HepG2 (cell line): ENCODE results near the gene PTPRU. TPM values are rescaled to one million over a fixed set of nuclear protein-coding genes. Genes with fewer than 3 reads are reported as not detected.

Experiments used
- MIER2 ChIP-seq: IDR thresholded peaks from 2 replicates; pipeline ENCODE4 v1.6.1; 2016; ENCODE audit warnings: missing biosample characterization, missing genetic modification reagents
- NR2F2 ChIP-seq: IDR thresholded peaks from 2 replicates; pipeline ENCODE4 v1.6.1; 2012; ENCODE audit warnings: low read depth, inconsistent platforms, borderline replicate concordance
- POGK ChIP-seq: sonication (generic); formaldehyde crosslinking; conservative IDR thresholded peaks from 2 replicates; pipeline ENCODE4 v1.8.0; 2022; ENCODE audit warnings: mild to moderate bottlenecking, moderate library complexity, missing genetic modification reagents
- SRF ChIP-seq: IDR thresholded peaks from 2 replicates; pipeline ENCODE4 v1.6.1; 2011; ENCODE audit warnings: mild to moderate bottlenecking, low read depth, low read length, moderate library complexity
- TCF12 ChIP-seq, 2 experiments: fragments of 450-650 bp in 1 of 2; sonication (generic) in 1 of 2; formaldehyde crosslinking in 1 of 2; IDR thresholded peaks; 2 replicates each; pipeline versions ENCODE4 v1.6.1 to v1.8.0; 2017 to 2022; ENCODE audit warnings: antibody characterized with exemption in 1 of 2, mild to moderate bottlenecking in 1 of 2, missing genetic modification reagents in 1 of 2, moderate library complexity in 1 of 2
- TCF7 ChIP-seq: sonication (generic); IDR thresholded peaks from 2 replicates; pipeline ENCODE4 v1.6.1; 2016; ENCODE audit warnings: antibody characterized with exemption, low read depth
- U2AF1 ChIP-seq: fragments of 200-400 bp; formaldehyde crosslinking; optimal IDR thresholded peaks from 2 replicates; pipeline ENCODE3; 2017; ENCODE audit warnings: mild to moderate bottlenecking, low read depth, low read length
- YY1 ChIP-seq: IDR thresholded peaks from 2 replicates; pipeline ENCODE4 v1.6.1; 2011; ENCODE audit warnings: low read length, low read depth, moderate library complexity, mild to moderate bottlenecking; ENCODE audit not compliant: insufficient read depth, insufficient replicate concordance
- ZBTB43 ChIP-seq: sonication (generic); formaldehyde crosslinking; conservative IDR thresholded peaks from 2 replicates; pipeline ENCODE4 v1.4.0; 2020; ENCODE audit warnings: missing genetic modification reagents
- ZNF382 ChIP-seq: sonication (generic); formaldehyde crosslinking; IDR thresholded peaks from 2 replicates; pipeline ENCODE4 v1.5.0; 2020; ENCODE audit warnings: missing genetic modification reagents, mild to moderate bottlenecking, borderline replicate concordance
- ZNF451 ChIP-seq: sonication (generic); formaldehyde crosslinking; IDR thresholded peaks from 2 replicates; pipeline ENCODE4 v1.5.0; 2020; ENCODE audit warnings: mild to moderate bottlenecking, missing genetic modification reagents
- ZNF564 ChIP-seq: sonication (generic); formaldehyde crosslinking; IDR thresholded peaks from 2 replicates; pipeline ENCODE4 v1.8.1; 2023; ENCODE audit warnings: mild to moderate bottlenecking, missing genetic modification reagents
- ZNF749 ChIP-seq: sonication (generic); formaldehyde crosslinking; IDR thresholded peaks from 2 replicates; pipeline ENCODE4 v1.8.0; 2022; ENCODE audit warnings: mild to moderate bottlenecking, missing genetic modification reagents, moderate library complexity, borderline replicate concordance
- ZNF891 ChIP-seq: sonication (generic); formaldehyde crosslinking; IDR thresholded peaks from 2 replicates; pipeline ENCODE4 v1.5.0; 2020; ENCODE audit warnings: mild to moderate bottlenecking, missing genetic modification reagents
- polyA plus RNA-seq, 8 experiments: library from polyadenylated mRNA; depleted of rRNA in 3 of 8; stranded (reverse) in 7 of 8; unstranded in 1 of 8; fragments of >200 nt; fragmentation: Illumina TruSeq in 4 of 8; extraction: Trizol in 4 of 8; gene quantifications; 2 replicates each; pipeline versions ENCODE4 v1.2.1 to v1.2.3, GENCODE V29; 2011 to 2016; ENCODE audit warnings: low read depth in 4 of 8, missing spikeins in 1 of 8, mixed read lengths in 1 of 8; ENCODE audit not compliant: insufficient read depth in 1 of 8
- total RNA-seq, 5 experiments: library from RNA; depleted of rRNA; stranded (reverse); fragments of >200 nt; fragmentation: Illumina TruSeq; extraction: Trizol; gene quantifications; 2 replicates each; pipeline ENCODE4 v1.2.3, GENCODE V29; 2016; ENCODE audit warnings: low read depth in 1 of 5
- TF ChIP-seq, protein P1 (sequence below): sonication (generic); formaldehyde crosslinking; IDR thresholded peaks from 2 replicates; pipeline ENCODE4 v1.4.0; 2020; ENCODE audit warnings: missing genetic modification reagents, borderline replicate concordance
- TF ChIP-seq, protein P2 (sequence below): sonication (generic); formaldehyde crosslinking; IDR thresholded peaks from 2 replicates; pipeline ENCODE4 v1.4.0; 2020; ENCODE audit warnings: missing genetic modification reagents, borderline replicate concordance

PTPRU gene
- total and polyA plus RNA-seq, 2 of the 13 experiments (the other 11 are each of a cell fraction or from before 2014, with no cell fraction given), result 21.6 to 22.3 TPM

- TF ChIP-seq TCF12 (IDR thresholded peaks at IDR 0.05) (no peak), TCF12 (CRISPR knock-in tag; IDR thresholded peaks at IDR 0.05) (no peak), YY1 (peak; percentile 11), NR2F2 (no peak), SRF (no peak), ZNF564 (peak; percentile 55; the same call in 1 of the 2 replicates), U2AF1 (no peak), ZNF749 (CRISPR knock-in tag) (0 out of 2 replicates have a peak, but pooled peaks have one; percentile 45), ZBTB43 (peak; percentile 87), ZNF451 (CRISPR knock-in tag) (peak; percentile 80; the same call in 1 of the 2 replicates), POGK (peak; percentile 56), MIER2 (no peak), ZNF891 (CRISPR knock-in tag) (peak; percentile 55; the same call in 1 of the 2 replicates), TCF7 (no peak), ZNF382 (CRISPR knock-in tag) (no peak)
- TF ChIP-seq, protein P1, sequence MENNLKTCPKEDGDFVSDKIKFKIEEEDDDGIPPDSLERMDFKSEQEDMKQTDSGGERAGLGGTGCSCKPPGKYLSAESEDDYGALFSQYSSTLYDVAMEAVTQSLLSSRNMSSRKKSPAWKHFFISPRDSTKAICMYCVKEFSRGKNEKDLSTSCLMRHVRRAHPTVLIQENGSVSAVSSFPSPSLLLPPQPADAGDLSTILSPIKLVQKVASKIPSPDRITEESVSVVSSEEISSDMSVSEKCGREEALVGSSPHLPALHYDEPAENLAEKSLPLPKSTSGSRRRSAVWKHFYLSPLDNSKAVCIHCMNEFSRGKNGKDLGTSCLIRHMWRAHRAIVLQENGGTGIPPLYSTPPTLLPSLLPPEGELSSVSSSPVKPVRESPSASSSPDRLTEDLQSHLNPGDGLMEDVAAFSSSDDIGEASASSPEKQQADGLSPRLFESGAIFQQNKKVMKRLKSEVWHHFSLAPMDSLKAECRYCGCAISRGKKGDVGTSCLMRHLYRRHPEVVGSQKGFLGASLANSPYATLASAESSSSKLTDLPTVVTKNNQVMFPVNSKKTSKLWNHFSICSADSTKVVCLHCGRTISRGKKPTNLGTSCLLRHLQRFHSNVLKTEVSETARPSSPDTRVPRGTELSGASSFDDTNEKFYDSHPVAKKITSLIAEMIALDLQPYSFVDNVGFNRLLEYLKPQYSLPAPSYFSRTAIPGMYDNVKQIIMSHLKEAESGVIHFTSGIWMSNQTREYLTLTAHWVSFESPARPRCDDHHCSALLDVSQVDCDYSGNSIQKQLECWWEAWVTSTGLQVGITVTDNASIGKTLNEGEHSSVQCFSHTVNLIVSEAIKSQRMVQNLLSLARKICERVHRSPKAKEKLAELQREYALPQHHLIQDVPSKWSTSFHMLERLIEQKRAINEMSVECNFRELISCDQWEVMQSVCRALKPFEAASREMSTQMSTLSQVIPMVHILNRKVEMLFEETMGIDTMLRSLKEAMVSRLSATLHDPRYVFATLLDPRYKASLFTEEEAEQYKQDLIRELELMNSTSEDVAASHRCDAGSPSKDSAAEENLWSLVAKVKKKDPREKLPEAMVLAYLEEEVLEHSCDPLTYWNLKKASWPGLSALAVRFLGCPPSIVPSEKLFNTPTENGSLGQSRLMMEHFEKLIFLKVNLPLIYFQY, result 0 out of 2 replicates have a peak, but pooled peaks have one; percentile 34
- TF ChIP-seq, protein P2, sequence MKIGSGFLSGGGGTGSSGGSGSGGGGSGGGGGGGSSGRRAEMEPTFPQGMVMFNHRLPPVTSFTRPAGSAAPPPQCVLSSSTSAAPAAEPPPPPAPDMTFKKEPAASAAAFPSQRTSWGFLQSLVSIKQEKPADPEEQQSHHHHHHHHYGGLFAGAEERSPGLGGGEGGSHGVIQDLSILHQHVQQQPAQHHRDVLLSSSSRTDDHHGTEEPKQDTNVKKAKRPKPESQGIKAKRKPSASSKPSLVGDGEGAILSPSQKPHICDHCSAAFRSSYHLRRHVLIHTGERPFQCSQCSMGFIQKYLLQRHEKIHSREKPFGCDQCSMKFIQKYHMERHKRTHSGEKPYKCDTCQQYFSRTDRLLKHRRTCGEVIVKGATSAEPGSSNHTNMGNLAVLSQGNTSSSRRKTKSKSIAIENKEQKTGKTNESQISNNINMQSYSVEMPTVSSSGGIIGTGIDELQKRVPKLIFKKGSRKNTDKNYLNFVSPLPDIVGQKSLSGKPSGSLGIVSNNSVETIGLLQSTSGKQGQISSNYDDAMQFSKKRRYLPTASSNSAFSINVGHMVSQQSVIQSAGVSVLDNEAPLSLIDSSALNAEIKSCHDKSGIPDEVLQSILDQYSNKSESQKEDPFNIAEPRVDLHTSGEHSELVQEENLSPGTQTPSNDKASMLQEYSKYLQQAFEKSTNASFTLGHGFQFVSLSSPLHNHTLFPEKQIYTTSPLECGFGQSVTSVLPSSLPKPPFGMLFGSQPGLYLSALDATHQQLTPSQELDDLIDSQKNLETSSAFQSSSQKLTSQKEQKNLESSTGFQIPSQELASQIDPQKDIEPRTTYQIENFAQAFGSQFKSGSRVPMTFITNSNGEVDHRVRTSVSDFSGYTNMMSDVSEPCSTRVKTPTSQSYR (CRISPR knock-in tag), result no peak
Observed at GRCh38 chr1:29237852-29238619, 1.7 kb downstream of the PTPRU start (continued).
